HG03103 (cell line): ENCODE measurements around the gene XAF1.
"Not testable (repeated sequence)": the region's sequence is repeated elsewhere in the genome, so short reads cannot be mapped to it uniquely, and the experiment has no call there.

ENCODE experiments used
- ATAC-seq: cut with Tn5 transposase; IDR thresholded peaks from one replicate; pipeline ENCODE4 v1.9.1; 2021; ENCODE audit warnings: low read depth; ENCODE audit not compliant: unreplicated experiment

The XAF1 gene, protein sequence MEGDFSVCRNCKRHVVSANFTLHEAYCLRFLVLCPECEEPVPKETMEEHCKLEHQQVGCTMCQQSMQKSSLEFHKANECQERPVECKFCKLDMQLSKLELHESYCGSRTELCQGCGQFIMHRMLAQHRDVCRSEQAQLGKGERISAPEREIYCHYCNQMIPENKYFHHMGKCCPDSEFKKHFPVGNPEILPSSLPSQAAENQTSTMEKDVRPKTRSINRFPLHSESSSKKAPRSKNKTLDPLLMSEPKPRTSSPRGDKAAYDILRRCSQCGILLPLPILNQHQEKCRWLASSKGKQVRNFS

DNA sequence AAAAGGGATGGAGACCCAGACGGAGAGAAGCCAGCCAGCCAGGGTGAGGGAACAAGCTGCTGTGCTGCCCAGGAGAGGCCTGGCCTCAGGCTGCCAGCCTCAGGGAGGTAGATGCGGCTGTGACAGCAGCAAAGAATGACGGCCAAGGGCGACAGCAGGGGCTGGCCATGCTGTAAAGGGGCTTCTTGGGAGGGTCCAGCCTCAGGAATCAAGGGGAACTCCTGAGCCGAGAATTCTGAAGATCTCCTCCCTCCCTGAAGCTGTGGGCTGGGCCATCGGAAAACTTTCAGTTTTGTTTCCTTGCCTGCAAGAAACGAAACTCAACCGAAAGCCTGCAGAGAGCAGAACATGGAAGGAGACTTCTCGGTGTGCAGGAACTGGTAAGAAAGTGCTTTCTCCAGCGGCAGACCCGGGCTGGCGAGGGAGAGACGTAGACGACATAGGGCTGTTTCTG lies at the start of gene XAF1:
Gene XAF1, plus strand, starts transcription at position 316 of the 454 bp plus-strand sequence. Its CDS starts 33 bp downstream, at position 349.
- ATAC-seq: no peak

DNA sequence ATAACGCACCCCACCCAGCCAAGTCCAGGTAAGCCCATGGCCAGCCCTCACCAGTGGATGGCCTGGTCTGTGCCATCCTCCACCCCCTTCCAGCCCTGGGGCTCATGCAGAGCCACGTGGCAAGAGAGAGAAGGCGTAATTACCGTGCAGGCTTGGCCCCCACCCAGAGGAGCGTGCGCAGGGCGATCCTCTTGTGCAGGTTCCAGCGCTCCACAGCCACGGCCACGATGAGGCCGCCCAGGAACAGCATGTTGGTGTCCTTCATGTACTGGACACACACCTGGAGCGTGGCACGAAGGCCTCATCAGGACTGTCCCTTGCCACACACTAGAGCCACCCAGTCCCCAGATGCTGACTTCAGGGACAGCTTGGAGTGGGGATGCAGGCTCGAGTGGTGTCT lies 49.3 kb upstream of the XAF1 start:
- no peak for ATAC-seq

DNA sequence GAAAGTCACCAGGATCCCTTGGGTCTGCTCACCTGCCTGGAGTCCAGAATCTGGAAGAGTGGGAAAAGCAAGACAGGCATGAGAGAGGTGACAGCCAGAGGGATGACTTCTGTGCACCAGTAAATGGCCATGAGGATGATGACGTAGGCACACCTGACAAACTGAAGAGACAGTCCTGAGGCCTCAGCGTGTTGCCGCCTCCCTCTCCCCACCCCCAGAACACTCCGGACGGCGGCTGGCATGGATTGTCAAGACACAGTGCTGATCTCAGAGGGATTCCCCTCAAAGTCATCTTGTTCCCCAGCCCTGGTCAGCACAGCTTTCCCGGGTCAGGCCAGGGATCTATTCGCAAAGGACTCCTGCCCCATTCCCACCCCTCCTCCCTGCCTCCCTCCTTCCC lies 48.9 kb upstream of the XAF1 start:
- no peak for ATAC-seq

DNA sequence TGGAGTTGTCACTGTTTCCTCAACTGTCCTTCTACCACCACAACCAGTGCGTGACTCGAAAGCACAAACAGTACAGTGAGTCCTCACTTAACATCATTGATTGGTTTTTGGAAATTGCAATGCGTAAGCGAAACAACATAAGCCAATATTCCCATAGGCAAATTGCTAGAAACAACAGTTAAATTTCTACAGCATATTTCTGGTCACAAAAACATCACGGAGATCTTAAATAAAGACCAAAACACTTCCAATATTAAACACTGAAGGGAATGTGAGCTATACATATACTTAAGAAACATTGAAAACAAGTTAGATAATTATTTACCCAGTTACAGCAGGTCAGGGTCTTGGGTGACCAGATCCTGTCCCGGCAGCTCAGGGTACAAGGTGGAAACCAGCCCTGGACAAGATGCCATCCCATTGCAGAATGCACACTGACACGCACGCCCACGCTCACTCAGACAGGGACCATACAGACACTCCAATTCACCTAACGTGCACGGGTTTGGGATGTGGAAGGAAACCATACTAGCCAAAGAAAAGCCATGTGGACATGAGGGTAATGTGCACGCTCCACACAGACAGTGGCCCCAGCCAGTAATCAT lies 47.4 kb upstream of the XAF1 start:
- ATAC-seq: no peak

DNA sequence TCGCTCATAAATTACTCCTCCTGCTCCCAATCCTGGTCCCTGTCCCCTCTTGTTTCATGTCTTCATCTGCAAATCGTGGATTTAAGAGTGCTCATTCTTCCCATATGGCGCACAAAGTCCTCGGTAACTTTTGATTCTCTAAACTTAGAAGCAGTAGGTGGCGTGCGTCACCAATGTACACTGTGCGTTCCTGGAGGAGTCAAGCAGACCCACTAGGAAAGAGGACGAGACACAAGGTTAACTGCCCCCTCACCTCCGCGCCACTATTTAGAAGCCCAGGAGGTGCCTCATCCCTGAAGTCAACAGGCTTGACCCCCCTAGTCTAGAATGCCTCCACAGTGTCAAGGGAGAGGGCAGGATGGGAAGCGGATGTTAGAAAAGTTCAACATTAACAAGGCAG lies 45.5 kb upstream of the XAF1 start:
- no peak for ATAC-seq

DNA sequence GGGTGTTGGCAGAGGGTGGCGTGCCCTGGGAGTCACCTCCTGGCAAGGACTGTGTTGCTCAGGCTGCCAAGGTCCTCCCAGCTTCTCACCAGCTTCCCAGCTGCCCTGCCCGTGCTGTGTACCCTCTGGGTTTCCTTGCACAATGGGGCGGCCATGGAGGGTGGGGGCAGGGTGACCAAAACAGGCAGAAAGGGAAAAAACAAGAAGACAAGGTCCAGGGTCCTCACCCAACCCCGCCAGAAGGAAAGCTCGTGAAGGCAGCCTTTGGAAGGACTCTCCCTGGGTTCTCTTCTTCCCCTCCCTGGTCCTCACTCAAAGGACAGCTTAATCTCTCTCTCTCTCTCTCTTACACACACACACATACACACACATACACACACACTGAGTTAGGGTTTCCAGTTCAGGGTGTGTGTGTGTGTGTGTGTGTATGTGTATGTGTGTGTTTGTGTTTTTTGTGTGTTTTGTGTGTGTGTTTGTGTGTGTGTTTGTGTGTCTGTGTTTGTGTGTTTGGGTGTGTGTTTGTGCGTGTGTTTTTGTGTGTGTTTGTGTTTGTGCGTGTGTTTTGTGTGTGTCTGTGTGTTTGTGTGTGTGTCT lies 44.7 kb upstream of the XAF1 start:
- no peak for ATAC-seq

DNA sequence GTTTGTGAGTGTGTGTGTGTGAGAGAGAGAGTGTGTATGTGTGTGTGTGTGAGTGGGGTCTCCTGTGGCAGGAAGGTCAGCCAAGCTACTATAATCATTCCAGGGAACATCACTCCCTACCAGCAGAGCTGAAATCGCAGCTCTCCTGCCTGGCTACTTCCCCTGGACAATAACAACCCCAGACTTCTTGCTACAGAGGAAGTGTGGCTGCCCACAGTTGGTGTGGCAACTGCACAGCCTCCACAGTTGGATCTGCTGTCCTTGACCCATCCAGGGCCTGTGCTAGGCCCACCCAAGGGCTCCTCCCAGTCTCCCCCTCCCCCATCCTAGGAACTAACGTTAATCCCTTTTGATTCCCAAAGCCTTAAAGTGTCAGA lies 44.2 kb upstream of the XAF1 start:
- no peak for ATAC-seq

DNA sequence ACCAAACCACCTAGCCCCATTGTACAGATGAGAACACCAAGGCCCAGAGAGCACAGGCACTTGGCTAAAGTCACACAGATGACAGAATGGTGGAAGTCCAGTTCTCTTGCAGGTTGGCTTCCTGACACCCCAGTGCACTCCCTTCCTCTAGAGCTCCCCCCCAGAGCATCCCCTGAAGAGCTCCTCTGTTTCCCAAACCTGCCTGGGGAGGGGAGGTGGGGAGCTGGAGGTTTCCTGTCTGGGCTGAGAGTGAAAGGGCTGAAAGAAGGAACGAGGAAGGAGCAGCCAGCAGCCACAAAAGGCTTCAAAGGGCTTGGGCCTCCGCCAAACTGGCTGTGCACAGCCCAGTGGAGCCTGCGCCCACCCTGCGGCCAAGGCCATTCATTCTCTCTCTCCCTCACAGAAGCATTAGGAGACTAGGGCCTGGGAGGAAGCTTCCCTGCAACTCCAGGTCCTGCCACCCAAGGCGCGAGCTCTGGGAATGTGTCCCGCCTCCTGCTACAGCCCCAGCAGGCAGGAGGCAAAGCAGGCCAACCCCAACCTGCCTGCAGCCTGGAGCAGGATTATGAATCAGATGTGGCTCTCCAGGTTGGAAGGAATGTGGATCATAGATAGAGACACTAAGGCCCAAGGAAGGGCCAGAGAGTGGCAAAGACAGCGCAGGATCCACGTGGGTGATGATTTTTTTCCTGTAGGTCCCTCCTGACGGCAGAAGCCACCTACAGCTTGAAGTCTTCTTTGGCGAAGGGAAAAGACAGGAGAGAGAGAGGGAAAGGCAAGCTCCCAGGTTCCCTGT lies 43.6 kb upstream of the XAF1 start:
- no peak for ATAC-seq

DNA sequence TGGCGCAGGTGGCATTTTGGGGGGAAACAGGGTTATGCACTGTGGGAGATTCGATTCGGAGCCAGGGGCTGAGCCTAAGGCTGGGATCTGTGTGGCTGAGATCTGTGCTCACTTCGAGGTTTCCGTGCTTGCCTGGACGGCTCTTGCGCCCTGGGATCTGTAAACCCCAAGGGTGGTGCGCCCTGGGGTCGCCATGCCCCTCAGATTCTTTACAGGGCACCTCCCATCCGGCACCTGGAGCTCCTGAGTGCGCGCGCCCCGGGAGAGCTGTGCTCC lies 43.1 kb upstream of the XAF1 start:
- ATAC-seq: no peak

DNA sequence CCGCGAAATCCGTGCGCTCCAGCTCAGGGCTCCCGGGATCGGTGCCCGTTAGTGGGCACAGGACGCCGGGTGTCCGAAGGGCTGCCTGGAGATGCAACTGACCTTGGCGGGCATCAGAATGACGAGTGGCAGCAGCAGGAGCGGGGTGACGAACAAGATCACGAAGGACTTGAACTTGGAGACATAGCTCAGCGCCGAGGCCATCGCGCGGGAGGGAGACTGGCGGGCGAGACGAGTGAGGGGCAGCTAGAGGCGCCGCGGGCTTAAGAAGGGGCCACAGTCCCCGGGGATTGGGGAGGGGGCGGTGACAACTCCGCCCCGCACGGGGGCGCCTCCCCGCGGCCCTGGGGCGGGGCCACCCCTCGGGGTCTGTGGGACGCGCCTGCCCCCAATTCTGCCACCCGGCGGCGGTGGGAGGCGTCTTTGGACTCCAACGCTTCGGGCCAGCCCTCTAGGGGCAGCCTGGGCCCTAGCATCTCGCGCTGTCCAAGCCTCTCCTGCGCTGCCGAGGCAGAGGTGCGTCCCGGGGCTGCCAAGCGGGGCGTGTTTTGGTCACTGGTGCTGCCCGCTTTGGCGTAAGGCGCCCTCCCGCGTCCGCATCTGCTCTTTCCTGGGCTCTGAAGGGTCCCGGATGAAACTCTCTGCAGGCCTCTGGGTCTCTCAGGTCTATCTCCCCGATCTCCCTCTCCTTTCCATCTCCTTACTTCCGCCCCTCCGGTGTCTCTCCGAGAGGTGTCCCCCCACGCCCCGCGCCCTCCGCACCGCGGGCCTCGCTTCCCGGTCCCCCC lies 42.5 kb upstream of the XAF1 start, which contains the start of gene SLC13A5:
Gene SLC13A5, minus strand, starts transcription at position 240 of the 788 bp plus-strand sequence. Its CDS starts 36 bp downstream, at position 204.
- ATAC-seq: no peak

DNA sequence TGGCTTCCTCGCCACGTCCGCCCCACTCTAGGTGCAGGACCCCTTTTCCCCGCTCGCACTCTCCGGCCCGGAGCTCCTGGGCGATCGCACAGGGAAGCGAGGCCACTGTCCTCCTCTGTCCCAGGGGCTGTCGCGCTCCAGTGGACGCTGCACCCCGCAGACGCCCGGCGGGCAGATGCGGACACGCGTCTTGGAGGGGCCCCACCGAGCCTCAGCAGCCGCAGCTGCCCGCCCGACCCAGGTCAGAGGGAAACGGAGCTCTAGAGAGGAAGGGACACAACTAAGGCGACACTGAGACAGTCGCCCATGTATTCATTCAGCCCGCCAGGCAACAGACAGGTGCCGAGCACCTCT lies 42.0 kb upstream of the XAF1 start:
- ATAC-seq: no peak

DNA sequence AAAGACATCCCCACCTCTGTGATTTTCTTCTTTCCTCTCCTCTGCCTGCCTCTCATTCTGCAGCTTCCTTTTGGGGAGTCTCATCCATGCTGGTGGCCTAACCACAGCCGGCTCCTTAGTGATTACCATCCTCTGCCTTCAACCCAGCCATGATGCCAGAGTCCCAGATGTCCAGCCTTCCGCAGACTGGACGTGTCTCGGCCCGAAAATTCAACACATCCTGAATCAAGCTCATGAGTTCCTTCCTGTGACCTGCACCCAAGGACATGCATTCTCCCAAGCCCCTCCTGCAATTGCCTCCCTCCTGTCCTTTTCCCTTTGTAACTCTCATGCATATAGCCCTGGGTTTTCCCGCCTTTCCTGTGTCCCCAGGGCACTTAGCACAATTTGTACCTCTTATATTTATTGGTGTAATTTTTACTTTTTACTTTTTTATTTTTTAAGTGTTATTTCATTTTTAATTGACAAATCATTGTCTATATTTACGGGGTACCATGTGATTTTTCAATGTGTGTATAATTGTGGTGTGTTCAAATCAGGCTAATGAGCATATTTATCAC lies 41.5 kb upstream of the XAF1 start:
- no peak for ATAC-seq

DNA sequence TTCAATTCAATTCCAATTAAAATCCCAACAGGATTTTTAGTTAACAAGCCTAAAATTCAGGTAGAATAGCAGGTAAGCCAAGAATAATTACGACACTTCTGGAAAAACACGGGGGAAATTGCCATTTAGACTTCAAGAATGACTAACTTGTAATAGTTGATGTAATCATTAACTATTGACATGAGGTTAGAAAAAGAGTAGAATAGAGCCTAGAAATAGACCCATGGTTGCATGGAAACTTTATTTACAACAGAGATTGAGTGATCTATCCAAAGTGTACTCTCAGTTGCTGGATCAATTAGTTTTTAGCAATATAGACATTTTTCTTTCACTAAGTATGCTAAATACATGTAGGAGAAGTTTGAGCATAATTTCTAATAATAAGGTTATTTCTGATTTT lies 39.1 kb upstream of the XAF1 start:
- ATAC-seq: no peak

DNA sequence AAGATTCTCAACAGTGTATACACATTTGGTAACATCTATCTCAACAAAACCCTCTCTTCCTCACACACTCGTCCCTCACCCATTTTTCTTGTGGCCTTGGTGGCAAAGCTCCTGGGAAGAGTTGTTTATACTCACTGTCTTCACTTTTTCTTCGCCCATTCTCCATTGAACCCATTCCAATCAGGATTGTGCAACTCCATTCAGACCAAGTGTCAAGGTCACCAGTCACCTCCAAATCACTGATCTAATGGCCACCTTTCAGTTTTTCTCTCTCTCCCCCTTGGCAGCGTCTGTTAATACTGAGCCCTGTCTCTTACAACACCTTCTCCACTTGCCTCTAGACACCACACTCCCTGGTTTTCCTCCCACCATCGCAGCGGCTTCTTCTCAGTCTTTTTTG lies 34.1 kb upstream of the XAF1 start:
- no peak for ATAC-seq

DNA sequence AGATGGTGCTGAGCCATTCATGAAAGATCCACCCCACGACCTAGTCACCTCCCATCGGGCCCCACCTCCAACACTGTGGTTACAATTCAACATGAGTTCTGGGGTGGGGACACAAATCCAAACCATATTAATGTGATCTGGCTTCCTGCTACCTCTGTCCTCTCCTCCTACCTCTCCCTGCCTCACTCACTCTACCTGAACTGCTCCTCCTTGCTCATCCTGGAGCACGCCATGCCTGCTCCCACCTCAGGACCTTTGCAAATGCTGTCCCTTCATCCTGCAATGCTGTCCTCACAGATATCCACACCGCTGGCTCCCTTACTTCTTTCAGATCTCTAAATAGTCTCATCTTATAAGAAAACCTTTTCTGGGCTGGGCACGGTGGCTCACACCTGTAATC lies 31.8 kb upstream of the XAF1 start:
- ATAC-seq: no peak

DNA sequence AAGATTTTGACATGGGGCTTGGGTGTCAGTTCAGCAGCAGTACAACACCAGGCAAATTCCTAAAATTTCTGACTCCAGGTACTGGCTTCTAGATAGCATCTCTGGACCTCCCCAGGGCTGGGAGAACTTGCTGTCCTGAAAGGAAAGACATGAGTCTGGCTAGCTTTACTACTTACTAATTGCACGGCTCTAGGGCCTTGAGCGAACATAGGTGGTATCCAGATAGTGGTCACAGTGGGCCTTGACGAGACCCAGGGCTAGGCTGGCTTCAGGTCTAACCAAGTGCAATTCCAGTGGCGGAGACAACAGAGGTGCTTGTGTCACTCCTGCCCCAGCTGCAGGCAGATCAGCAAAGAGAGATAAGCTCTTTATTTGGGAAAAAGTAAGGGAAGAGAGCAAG lies 26.3 kb upstream of the XAF1 start:
- no peak for ATAC-seq

DNA sequence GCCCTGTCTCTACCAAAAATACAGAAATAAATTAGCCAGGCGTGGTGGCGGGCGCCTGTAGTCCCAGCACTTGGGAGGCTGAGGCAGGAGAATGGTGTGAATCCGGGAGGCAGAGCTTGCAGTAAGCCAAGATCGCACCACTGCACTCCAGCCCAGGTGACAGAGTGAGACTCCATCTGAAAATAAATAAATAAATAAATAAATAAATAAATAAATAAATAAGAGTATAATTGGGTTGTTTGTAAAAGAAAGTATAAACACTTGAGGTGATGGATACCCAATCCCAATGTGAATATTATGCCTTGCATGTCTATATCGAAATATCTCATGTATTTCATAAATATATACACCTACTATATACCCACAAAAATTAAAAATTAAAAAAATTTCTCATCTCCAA lies 9.2 kb upstream of the XAF1 start:
- ATAC-seq: not testable (repeated sequence)

DNA sequence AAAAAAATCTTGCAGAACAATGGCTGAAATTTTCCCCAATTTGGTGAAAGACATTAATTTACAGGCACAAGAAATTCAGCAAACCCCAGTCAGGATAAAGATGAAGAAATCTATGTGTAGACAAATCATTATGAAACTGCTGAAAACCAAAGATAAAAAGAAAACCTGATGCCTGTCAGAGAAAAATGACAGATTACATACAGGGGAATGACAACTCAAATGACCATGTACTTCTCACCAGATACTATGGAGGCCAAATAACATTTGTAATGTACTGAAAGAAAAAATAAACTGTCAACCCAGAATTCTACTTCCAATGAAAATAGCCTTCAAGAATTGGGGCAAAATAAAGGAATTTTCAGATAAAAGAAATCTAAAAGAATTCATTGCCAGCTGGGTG lies 7.2 kb upstream of the XAF1 start:
- ATAC-seq: no peak

DNA sequence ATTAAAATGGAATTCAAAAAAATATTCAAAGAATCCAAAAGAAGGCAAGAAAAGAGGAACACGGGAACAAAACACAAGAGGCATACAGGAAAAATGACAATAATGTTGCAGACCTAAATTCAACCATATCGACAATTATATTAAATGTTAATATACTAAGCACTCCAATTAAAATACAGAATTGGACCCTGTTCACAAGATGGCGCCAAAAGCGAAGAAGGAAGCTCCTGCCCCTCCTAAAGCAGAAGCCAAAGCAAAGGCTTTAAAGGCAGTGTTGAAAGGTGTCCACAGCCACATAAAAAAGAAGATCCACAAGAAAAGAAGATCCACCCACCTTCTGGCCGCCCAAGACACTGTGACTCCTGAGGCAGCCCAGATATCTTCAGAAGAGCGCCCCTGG lies 6.3 kb upstream of the XAF1 start:
- ATAC-seq: no peak

DNA sequence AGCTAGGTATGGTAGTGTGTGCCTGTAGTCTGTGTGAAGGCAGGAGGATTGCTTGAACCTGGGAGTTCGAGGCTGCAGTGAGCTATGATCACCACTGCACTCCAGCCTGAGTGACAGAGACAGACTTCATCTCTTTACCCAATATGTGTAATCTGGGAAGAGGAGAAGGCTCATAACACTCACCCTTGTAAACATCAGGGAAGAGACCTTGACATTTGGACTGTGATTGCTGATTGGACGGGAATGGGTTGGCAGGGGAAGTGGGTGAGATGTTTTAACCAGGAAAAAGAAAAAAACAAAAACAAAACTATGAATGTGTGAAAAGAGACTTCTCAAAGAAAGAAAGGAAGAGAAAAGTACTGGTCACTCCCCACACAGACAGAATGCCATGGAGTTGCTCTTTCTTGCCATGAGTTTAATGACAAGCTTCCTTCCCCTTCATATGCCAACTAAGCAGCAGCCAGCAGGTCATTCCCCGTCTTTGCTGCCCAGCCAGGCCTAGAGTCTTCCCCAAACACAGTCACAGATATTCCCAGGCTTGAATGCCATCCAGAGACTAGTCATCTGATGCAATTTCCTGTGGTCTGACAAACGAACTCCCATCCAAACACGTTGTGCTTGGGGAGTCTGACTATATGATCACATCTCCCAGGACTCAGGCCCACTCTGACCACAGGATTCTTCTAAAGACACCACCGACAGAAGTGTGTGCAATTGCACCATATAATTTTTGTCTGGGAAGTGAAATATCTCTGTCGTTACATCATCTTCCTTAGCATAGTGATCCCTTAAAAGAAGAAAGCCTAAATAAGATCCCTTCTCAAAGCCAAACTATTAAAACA lies 3.6 kb upstream of the XAF1 start:
- ATAC-seq: no peak
